HG03025 (cell line): Measurements from ENCODE around the gene RBMY1E.
"Not testable (repeated sequence)": the region's sequence is repeated elsewhere in the genome, so short reads cannot be mapped to it uniquely, and the experiment has no call there.

Source experiments
- ATAC-seq: cut with Tn5 transposase; IDR thresholded peaks from one replicate; pipeline ENCODE4 v1.9.1; 2021; ENCODE audit warnings: mild to moderate bottlenecking, moderate library complexity; ENCODE audit not compliant: unreplicated experiment, low FRiP score

Gene RBMY1E

GRCh38 chrY:21917932-21918331 lies at the start of gene RBMY1E:
Gene RBMY1E, minus strand, starts transcription at chrY:21918032. Its CDS starts 1,978 bp downstream, at chrY:21916054.
- not testable (repeated sequence) for ATAC-seq

- ATAC-seq, result not testable (repeated sequence)
Measured at GRCh38 chrY:21894426-21894825, 23.4 kb downstream of the RBMY1E start, which contains the start of gene RBMY1D. Gene RBMY1D, minus strand, starts transcription at chrY:21894526. Its CDS starts 2,013 bp downstream, at chrY:21892513.

DNA sequence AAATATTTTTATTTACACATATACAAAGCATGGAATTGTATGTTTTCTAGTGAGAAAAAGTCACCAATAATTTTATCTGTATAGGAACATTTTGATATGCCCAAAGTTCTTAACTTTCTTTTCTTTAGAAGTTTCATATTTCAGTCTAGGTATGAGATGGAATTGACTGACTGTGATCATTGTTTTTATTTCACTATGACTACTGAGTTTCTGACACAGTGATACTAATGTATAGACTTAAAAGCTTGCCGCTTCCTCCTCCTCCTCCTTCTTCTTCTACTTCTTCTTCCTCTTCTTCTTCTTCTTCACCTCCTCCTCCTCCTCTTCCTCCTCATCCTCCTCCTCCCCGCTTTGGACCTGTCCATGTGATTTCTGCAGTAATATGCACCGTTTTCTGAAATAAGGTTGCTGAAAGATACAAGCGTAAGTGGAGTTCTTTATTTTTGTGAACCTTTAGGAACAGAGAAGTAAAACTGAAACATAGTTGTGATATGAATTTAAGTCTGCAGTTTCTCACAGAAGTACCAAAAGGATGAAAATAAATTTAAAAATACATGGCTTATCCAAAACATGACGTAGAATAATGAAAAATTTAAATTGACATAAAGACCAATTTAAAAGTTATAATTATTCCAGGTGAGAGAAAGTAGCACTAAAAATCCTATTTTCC lies 48.3 kb downstream of the RBMY1E start:
- not testable (repeated sequence) for ATAC-seq
